Activated CD4-positive, alpha-beta T cell treated with anti-CD3 and anti-CD28 coated beads, Interleukin-2, amount 50 U/mL, for 48 hours (primary cell): ENCODE results near the gene SNUPN.
A peak's percentile ranks its signal among the peaks of the same experiment; 100 is the strongest.
"Not testable (repeated sequence)": the region's sequence is repeated elsewhere in the genome, so short reads cannot be mapped to it uniquely, and the experiment has no call there.

Source experiments
- DNase-seq, 2 experiments: peaks; one replicate each; pipeline ENCODE4 v3.0.0-alpha.2; 2020

SNUPN gene

DNA sequence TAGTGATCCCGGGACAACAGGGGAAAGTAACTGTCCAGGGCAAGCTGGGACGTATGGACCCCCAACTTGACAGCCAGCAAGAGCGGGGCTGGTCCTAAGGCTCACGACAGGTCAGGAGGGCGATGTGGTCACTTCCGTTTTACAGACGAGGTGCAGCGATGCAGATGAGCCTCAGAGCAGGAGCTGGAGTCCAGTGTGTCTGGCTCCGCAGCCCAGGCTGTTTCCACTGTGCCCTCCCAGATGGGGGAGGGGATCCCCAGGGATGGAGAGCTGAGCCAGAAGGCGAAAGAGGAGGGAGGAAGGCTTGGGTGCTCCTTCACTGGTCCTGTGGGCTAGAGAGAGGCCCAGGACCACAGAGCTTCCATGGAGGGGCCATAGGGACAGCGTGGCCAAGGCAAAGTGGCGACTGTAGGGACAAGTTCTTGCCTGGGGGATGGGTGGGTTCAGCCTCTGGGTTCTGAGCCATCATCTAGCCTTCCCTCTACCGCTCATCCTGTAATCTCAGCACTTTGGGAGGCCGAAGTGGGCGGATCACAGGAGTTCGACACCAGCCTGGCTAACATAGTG is 27.9 kb upstream of the SNUPN start:
- no peak for DNase-seq

- no peak for DNase-seq
Observed at GRCh38 chr15:75651810-75652543, 26.5 kb upstream of the SNUPN start.

DNA sequence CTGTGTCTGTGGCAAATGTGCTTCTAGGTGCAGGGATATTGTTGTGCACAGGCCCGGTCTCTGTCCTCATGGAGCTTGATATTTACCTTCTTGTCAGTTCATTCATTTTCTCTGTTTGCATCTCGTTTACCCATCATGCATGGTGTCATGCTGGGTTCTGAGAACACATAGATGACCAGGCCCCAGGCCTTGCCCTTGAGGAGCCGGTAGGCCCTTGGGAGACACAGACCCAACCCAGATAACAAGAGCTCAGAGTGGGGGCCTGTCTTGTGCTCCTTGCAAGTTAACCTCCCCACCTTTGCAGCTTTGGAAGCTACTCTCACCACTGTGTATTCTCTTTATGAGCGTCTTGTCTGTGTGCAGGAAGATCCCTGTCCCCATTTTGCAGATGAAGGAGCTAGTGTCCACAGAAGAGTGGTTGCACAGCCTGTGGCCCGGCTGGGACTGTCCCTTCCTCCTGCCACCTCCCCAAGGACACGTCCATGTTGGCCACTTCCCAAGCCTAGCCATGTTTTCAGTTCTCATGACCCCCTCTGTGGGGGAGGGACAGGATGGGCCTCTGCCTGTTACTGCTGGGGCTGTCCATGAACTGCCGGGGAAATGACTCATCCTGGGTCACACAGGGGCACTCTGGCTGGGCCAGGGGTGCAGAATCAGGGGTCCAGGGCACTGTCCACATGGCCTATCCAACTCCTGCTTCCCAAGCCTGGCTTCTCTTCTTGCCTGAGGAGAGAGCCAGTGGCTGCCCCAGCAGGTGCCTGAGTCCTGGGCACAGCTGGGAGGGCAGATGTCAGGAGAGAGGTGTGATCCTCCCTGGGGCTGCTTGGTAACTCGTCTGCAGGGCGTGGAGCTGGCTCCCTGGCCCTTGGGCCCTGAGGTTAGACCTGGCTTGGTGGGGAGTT is 25.6 kb upstream of the SNUPN start:
- DNase-seq, result no peak

GRCh38 chr15:75649848-75650247 is 24.3 kb upstream of the SNUPN start:
- DNase-seq, result no peak

DNA sequence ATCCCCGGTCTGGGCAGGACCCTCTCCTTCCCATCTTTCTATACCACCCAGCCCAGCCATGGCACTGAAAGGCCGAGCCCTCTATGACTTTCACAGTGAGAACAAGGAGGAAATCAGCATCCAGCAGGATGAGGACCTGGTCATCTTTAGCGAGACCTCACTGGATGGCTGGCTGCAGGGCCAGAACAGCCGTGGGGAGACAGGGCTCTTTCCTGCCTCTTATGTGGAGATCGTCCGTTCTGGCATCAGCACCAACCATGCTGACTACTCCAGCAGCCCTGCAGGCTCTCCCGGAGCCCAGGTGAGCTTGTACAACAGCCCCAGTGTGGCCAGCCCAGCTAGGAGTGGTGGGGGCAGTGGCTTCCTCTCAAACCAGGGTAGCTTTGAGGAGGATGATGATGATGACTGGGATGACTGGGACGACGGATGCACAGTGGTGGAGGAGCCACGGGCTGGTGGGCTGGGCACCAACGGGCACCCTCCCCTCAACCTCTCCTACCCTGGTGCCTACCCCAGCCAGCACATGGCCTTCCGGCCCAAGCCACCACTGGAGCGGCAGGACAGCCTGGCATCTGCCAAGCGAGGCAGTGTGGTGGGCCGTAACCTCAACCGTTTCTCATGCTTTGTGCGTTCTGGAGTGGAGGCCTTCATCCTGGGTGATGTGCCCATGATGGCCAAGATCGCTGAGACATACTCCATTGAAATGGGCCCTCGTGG is 23.7 kb upstream of the SNUPN start:
- DNase-seq, result no peak

GRCh38 chr15:75648156-75649000 is 22.9 kb upstream of the SNUPN start:
- DNase-seq, result peak in 1 of 2 experiments; percentile 15

- peak; percentile 65 to 74 for DNase-seq
Observed at GRCh38 chr15:75647370-75648155, 22.0 kb upstream of the SNUPN start, which contains the start of gene SNX33. Gene SNX33, plus strand, starts transcription at chr15:75647912. Its CDS starts 1,191 bp downstream, at chr15:75649103.

DNA sequence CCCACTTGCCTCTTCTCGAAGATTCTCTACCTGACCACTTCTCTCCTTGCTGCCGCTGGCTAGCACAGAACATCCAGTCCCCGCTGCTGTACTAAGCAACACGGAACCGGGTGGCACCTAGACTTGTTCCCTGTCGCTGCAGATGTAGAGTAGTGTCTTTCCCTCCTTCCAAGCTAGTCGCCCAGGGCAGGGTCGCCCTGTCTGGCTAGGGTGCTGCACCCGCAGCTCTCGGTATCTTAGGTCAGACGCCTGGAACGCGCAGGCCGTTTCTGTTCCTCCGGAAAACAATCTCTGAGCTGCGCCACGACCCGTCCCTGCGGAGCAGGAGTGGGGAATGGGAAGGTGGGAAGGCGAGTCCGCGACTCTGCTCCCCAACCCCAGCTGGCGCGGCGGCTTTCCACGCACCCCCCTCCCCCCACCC is 21.4 kb upstream of the SNUPN start:
- peak; percentile 19 to 31 for DNase-seq

GRCh38 chr15:75646112-75646943 is 20.8 kb upstream of the SNUPN start:
- no peak for DNase-seq

DNA sequence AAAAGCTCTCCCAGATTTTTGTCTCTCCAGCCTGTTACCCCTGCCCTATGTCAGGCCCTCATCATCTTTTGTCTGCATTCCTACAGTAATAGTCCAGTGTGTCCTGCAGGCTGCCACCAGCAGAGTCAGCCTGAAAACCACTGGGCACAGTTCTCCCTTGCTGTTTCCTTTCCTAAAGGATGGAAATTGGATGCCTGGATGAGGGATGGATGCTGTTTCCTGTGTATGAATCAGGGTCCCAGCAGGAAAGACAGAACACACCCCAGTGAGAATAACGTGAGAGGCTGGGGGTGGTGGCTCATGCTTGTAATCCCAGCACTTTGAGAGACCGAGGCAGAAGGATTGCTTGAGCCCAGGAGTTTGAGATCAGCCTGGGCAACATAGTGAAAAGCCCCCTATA is 18.9 kb upstream of the SNUPN start:
- DNase-seq, result no peak

DNA sequence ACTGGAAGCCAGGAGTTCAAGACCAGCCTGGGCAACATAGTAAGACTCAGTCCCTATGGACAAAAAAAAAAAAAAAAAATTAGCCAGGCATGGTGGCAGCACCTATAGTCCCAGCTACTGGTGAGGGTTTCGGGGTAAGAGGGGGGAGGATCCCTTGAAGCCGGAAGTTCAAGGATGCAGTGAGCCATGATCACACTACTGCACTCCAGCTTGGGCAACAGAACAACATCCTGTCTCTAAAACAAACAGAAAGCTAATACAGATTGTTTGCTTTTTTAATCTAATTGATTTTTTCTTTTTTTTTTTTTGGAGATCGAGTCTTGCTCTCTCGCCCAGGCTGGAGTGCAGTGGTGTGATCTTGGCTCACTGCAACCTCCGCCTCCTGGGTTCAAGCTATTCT is 16.1 kb upstream of the SNUPN start:
- DNase-seq, result no peak

GRCh38 chr15:75641179-75641503 is 15.6 kb upstream of the SNUPN start:
- no peak for DNase-seq

DNA sequence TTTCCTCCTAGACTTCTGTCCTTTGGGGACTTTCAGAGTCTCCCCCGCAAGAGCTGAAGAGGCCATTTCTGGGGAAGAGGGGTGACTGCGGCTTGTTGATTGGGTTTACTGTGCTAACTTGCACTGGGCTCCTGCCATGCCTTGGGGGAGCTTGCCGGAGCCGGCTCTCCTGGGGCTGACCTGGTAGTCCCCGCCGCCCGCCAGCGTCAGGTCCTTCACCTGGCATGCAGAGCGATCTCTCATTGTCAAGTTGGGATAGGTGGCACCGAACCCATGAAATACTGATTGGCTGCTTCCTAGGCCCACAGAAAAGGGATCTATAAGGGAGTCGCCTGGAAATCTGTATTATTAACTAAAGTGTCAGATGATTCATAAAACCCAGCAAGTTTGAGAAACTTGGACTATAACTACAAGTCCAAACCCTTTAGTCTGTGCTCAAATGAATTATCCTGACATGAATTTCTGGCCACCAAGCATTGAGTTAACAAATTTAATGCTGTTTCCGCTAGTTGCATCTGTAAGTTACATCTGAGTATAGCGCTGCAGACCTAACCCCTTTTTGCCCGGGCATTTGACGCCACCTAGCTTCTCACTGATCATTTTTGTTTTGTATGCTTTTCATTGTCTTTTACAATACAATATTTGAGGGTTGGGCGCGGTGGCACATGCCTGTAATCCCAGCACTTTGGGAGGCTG is 15.1 kb upstream of the SNUPN start:
- DNase-seq, result peak; percentile 48 to 68

- DNase-seq, result peak; percentile 91 to 95
Observed at GRCh38 chr15:75639709-75640482, 14.4 kb upstream of the SNUPN start, which contains the start of gene IMP3. Gene IMP3, minus strand, starts transcription at chr15:75640224. Its CDS starts 56 bp downstream, at chr15:75640168.

DNA sequence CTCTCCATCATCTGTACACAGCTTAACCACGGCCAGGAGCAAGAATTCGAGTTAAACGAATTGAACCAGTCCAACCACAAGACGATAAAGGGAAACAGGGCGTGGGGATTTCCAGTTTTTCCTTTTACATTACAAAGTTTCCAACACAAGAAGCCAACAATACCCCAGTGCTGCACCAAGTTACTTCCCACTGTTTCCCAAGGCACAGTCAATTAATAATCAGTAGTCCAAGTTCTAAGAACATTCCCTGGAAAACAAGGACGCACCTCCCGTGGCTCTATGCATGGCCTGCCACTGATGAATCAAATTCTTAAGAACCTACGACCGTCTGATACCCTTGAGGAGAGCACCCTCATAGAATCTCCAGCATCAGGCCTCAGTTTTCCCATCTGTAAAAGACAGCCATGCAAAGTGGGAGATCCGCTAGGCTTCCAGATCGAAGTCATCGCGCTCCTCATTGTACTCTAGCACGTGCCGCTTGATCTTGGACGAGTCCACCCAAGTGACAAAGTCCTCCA is 13.7 kb upstream of the SNUPN start:
- DNase-seq, result no peak

- DNase-seq, result no peak
Observed at GRCh38 chr15:75637245-75638009, 11.9 kb upstream of the SNUPN start.

DNA sequence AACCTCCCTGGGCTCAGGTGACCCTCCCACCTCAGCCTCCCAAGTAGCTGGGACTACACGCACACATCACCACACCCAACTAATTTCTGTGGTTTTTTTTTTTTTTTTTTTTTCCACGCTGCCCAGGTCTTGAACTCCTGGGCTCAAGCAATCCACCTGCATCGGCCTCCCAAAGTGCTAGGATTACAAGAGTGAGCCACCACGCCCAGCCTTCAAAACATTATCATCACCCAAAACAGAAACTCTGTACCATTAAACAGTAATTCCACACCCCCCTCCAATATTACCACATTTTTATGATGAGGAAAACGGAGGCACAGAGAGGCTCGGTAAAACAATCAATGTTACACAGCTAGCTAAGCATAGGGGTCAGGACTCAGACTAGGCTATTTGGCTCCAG is 10.5 kb upstream of the SNUPN start:
- DNase-seq, result no peak

DNA sequence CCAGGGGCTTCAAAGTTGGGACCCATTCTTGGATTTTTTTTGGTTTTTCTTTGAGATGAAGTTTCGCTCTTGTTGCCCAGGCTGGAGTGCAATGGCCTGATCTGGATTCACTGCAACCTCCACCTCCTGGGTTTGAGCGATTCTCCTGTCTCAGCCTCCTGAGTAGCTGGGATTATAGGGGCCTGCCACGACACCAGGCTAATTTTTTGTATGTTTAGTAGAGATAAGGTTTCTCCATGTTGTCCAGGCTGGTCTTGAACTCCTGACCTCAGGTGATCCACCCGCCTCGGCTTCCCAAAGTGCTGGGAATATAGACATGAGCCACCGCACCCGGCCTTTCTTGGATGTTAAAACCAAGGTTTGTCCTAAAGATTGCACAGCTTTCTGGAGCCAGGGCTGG is 8.4 kb upstream of the SNUPN start:
- not testable (repeated sequence) for DNase-seq
